Umbilical cord (tissue), 1 donor: ENCODE measurements around the gene SLC22A8. TPM values are rescaled to one million over a fixed set of nuclear protein-coding genes. Genes with fewer than 3 reads are reported as not detected.

Experiments used
- total RNA-seq: library from RNA; depleted of rRNA; stranded (reverse); fragments of >200 nt; gene quantifications from one replicate; pipeline ENCODE4 v1.2.3, GENCODE V29; 2014; ENCODE audit warnings: low replicate concordance; ENCODE audit not compliant: insufficient read depth

Gene SLC22A8
- total RNA-seq, 1 donor from 2014 or later, result 0.72 TPM

Other genes with a start within 250 kb of the SLC22A8 start
- gene TAF6L, start 244.4 kb downstream of the SLC22A8 start, total RNA-seq, result 10.1 TPM
- 11.1 TPM for gene TMEM179B, start 228.4 kb downstream of the SLC22A8 start, total RNA-seq
- gene TMEM223, start 223.8 kb downstream of the SLC22A8 start, total RNA-seq, result 33.5 TPM
- gene NXF1, start 210.4 kb downstream of the SLC22A8 start, total RNA-seq, result 22.6 TPM
- 44.3 TPM for gene STX5, start 183.8 kb downstream of the SLC22A8 start, total RNA-seq
- gene TEX54, start 183.0 kb downstream of the SLC22A8 start, total RNA-seq, result not detected
- 44.3 TPM for gene WDR74, start 176.3 kb downstream of the SLC22A8 start, total RNA-seq
- gene SLC3A2, start 134.9 kb downstream of the SLC22A8 start, total RNA-seq, result 77.0 TPM
- gene CHRM1, start 94.5 kb downstream of the SLC22A8 start, total RNA-seq, result 2.4 TPM
- not detected for gene SLC22A6, start 30.9 kb downstream of the SLC22A8 start, total RNA-seq
- not detected for gene SLC22A24, start 128.4 kb upstream of the SLC22A8 start, total RNA-seq
- gene SLC22A25, start 227.8 kb upstream of the SLC22A8 start, total RNA-seq, result not detected